ENCODE measurements around the gene TSPAN9.

GRCh38 chr12:3241621-3242020 is 164.4 kb downstream of the TSPAN9 start:
- TF ChIP-seq POLR2A (IDR thresholded peaks at IDR 0.05) (no peak), CTCF (IDR thresholded peaks at IDR 0.05) (no peak), EP300 (IDR thresholded peaks at IDR 0.05) (no peak)

All from tibial nerve (tissue), 4 donors.